ENCODE data around the gene SGTA. TPM values are rescaled to one million over a fixed set of nuclear protein-coding genes. Genes with fewer than 3 reads are reported as not detected.

SGTA gene
- total and polyA plus RNA-seq, 9 of the 15 experiments (the other 6 are each of a cell fraction or from before 2014, with no cell fraction given), result 1.4 to 110 (median 49.9) TPM

DNA sequence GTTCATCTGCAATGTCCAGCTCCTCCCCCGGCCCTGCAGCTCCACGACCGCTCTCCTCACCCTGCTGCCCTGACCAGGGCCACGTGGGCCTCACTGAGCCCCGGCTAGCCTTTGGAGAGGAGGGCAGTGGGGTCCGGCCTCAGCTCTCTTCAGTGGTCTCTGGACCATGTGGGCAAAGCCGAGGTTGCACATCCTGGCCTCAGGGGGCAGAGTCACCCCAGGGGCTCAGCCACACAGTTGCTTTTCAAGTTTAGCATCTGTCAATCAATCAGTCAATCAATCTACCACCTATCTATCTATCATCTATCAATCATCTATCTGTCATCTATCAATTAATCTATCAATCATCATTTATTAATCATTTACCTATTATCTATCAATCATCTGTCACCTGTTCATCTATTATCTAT is 58.9 kb downstream of the SGTA start (continued):
- TF ChIP-seq, protein P1, sequence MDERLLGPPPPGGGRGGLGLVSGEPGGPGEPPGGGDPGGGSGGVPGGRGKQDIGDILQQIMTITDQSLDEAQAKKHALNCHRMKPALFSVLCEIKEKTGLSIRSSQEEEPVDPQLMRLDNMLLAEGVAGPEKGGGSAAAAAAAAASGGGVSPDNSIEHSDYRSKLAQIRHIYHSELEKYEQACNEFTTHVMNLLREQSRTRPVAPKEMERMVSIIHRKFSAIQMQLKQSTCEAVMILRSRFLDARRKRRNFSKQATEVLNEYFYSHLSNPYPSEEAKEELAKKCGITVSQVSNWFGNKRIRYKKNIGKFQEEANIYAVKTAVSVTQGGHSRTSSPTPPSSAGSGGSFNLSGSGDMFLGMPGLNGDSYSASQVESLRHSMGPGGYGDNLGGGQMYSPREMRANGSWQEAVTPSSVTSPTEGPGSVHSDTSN (CRISPR knock-in tag; IDR thresholded peaks at IDR 0.05; ENCODE audit: low read depth), result no peak
- TF ChIP-seq, protein P1 (tag; conservative IDR thresholded peaks at IDR 0.05; ENCODE audit: low read depth), result peak; percentile 89
- TF ChIP-seq ZBTB7A (IDR thresholded peaks at IDR 0.05; ENCODE audit: borderline replicate concordance, control insufficient read depth, low read depth, low read length) (peak; percentile 42; the same call in 1 of the 2 replicates), POLR2G (IDR thresholded peaks at IDR 0.05; ENCODE audit: low read depth, low read length) (0 out of 2 replicates have a peak, but pooled peaks have one; percentile 27), GATA2 (CRISPR knock-in tag; IDR thresholded peaks at IDR 0.05) (peak; percentile 72), KDM5B (IDR thresholded peaks at IDR 0.05; ENCODE audit: insufficient replicate concordance, low read depth, low read length) (no peak), DIDO1 (tag; IDR thresholded peaks at IDR 0.05; ENCODE audit: low read depth) (no peak)

DNA sequence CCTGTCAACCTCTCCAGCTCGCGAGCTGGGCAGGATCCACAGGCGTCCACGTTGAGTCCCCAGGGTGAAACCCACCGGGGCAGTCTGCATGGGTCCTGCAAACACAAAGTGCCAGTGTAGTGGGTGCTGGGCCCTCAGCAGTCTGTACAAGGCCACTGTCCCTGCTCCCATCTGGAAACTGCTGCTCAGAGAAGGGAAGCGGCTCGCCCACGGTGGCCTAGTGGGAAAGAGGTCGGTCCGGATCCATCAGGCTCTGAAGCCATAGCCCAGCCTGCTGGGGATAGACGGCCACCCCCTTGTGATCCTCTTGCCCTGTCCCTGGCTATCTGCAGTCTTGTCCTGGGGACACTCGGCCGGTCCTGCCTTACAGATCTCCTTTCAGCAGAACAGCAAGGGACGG is 59.3 kb downstream of the SGTA start:
- H3K36me3 ChIP-seq (ENCODE audit: control insufficient read depth, insufficient read depth, low read length), result no peaks in the 10 kb centered on the region
- no peak overlapping the region; the same call in 2 of the 3 replicates for H3K27ac ChIP-seq (ENCODE audit: extremely low read depth, low read depth, low read length)
- peak overlapping the region; percentile 49; the same call in 1 of the 2 replicates for H2AFZ ChIP-seq (ENCODE audit: low read depth, low read length)
- 41% methylated on average over 14 of the region's 14 CpGs for WGBS (ENCODE audit: insufficient coverage, low coverage, missing lambda C conversion rate)
- POLR2A ChIA-PET, result interaction anchor here (0.6 to 1.6 kb wide), 4 partner anchors 11 to 101 kb away, joined by 3 to 5 read pairs (median 4); no protein-coding TSS in a partner anchor
- H3K9me1 ChIP-seq (ENCODE audit: control insufficient read depth, insufficient read depth, low read length), result peaks cover 1% of the 10 kb centered on the region
- no peaks in the 10 kb centered on the region for H3K79me2 ChIP-seq (ENCODE audit: control insufficient read depth, insufficient read depth, low read length)
- intact Hi-C loops (cut with micrococcal nuclease), result no loop called here
- H3K9ac ChIP-seq (ENCODE audit: insufficient read depth in 1 of 2, low read depth in 2 of 2, low read length in 2 of 2), result peak overlapping the region in 1 of 2 experiments; percentile 91; a peak in 2 of 4 replicates
- ATAC-seq (peak; percentile 54), FAIRE-seq (peak; percentile 32), DNase-seq (ENCODE audit: extremely low read depth in 1 of 4, low spot score in 3 of 4) (peak in 1 of 4 experiments; percentile 34)
- H3K9me3 ChIP-seq (replicated peaks; ENCODE audit: control insufficient read depth, insufficient read depth, low read depth, low read length), result no peaks in the 10 kb centered on the region
- H3K4me3 ChIP-seq, result no peak overlapping the region
- no TSS peak for BruUV-seq (replicated peaks)
- peaks cover 9% of the 10 kb centered on the region; the same call in 1 of the 2 replicates for H4K20me1 ChIP-seq (replicated peaks; ENCODE audit: control insufficient read depth, insufficient read depth, low read length)
- in situ Hi-C loops (cut with MboI), result no loop called here
- H3K4me2 ChIP-seq (ENCODE audit: insufficient read depth, low read length), result no peak overlapping the region
- CTCF ChIA-PET (ENCODE audit: low intra/inter-chr PET ratio), result no interaction called here
- peaks cover 17 to 67% of the 10 kb centered on the region in 2 experiments for H3K4me1 ChIP-seq (replicated peaks in 1 of 2; ENCODE audit: control insufficient read depth in 2 of 2, insufficient read depth in 2 of 2, low read length in 2 of 2)
- peaks cover 2 to 10% of the 10 kb centered on the region in 2 experiments; a peak in 2 of 5 replicates for H3K27me3 ChIP-seq (ENCODE audit: control insufficient read depth in 2 of 2, insufficient read depth in 2 of 2, low read length in 2 of 2)
- TF ChIP-seq FOXA3 (CRISPR knock-in tag; conservative IDR thresholded peaks at IDR 0.05 in 1 of 2, IDR thresholded peaks at IDR 0.05 in 1 of 2) (peak in 1 of 2 experiments; percentile 53; a peak in 2 of 4 replicates), SIN3A (IDR thresholded peaks at IDR 0.05; ENCODE audit: borderline replicate concordance in 2 of 2, control insufficient read depth in 1 of 2, low read depth in 2 of 2, low read length in 2 of 2) (no peak), FIP1L1 (IDR thresholded peaks at IDR 0.05; ENCODE audit: low read depth, low read length, poor library complexity, severe bottlenecking) (no peak), PHB (CRISPR knock-in tag; IDR thresholded peaks at IDR 0.05) (no peak), MED1 (CRISPR knock-in tag; IDR thresholded peaks at IDR 0.05; ENCODE audit: borderline replicate concordance) (no peak)
- TF ChIP-seq, protein P2, sequence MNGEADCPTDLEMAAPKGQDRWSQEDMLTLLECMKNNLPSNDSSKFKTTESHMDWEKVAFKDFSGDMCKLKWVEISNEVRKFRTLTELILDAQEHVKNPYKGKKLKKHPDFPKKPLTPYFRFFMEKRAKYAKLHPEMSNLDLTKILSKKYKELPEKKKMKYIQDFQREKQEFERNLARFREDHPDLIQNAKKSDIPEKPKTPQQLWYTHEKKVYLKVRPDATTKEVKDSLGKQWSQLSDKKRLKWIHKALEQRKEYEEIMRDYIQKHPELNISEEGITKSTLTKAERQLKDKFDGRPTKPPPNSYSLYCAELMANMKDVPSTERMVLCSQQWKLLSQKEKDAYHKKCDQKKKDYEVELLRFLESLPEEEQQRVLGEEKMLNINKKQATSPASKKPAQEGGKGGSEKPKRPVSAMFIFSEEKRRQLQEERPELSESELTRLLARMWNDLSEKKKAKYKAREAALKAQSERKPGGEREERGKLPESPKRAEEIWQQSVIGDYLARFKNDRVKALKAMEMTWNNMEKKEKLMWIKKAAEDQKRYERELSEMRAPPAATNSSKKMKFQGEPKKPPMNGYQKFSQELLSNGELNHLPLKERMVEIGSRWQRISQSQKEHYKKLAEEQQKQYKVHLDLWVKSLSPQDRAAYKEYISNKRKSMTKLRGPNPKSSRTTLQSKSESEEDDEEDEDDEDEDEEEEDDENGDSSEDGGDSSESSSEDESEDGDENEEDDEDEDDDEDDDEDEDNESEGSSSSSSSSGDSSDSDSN (IDR thresholded peaks at IDR 0.05; ENCODE audit: borderline replicate concordance in 1 of 2, low read depth in 2 of 2, low read length in 2 of 2), result no peak

All from K562 (cell line).